Calu3 (cell line): ENCODE measurements around the gene SPDYE4. TPM values are rescaled to one million over a fixed set of nuclear protein-coding genes. Genes with fewer than 3 reads are reported as not detected.

Experiments used
- BruUV-seq: library from RNA; stranded (reverse); fragments of 400-500 nt; replicated peaks from 2 replicates; lab custom pipeline; 2021; lab: Mats Ljungman, UMichigan
- CTCF ChIA-PET: fragments of 300-600 bp; sonication (Branson Sonifier 250); formaldehyde crosslinking; loops from one replicate; lab custom pipeline; 2022; ENCODE audit warnings: antibody characterized with exemption; lab: Charles Lee
- DNase-seq: peaks from one replicate; pipeline ENCODE4 v3.0.0; 2022
- H3K27ac Mint-ChIP-seq: one replicate; pipeline ENCODE4 v1.8.0; 2022; ENCODE audit warnings: mixed read lengths; ENCODE audit not compliant: unreplicated experiment
- H3K27me3 Mint-ChIP-seq: one replicate; pipeline ENCODE4 v1.8.0; 2022; ENCODE audit warnings: mixed read lengths; ENCODE audit not compliant: unreplicated experiment
- H3K36me3 Mint-ChIP-seq: one replicate; pipeline ENCODE4 v1.8.0; 2022; ENCODE audit warnings: mild to moderate bottlenecking, moderate library complexity, mixed read lengths; ENCODE audit not compliant: insufficient read depth, unreplicated experiment
- H3K4me1 Mint-ChIP-seq: one replicate; pipeline ENCODE4 v1.8.0; 2022; ENCODE audit warnings: mild to moderate bottlenecking, low read depth, mixed read lengths; ENCODE audit not compliant: unreplicated experiment
- H3K4me3 Mint-ChIP-seq: one replicate; pipeline ENCODE4 v1.8.0; 2022; ENCODE audit warnings: mild to moderate bottlenecking, low read depth, moderate library complexity, mixed read lengths; ENCODE audit not compliant: unreplicated experiment
- H3K9me3 Mint-ChIP-seq: one replicate; pipeline ENCODE4 v1.8.0; 2022; ENCODE audit warnings: low read depth, mixed read lengths; ENCODE audit not compliant: unreplicated experiment
- CTCF ChIP-seq: fragments of 200-600 bp; IDR thresholded peaks from one replicate; pipeline ENCODE4 v1.8.0; 2022; ENCODE audit warnings: antibody characterized with exemption; ENCODE audit not compliant: unreplicated experiment
- intact Hi-C: fragments of 100-400 bp; cut with micrococcal nuclease; formaldehyde crosslinking; loops from one replicate; pipeline ENCODE4 v1.10.0; 2022; ENCODE audit not compliant: unreplicated experiment
- total RNA-seq: library from RNA; stranded (reverse); gene quantifications from 2 replicates; pipeline ENCODE4 v1.2.3, GENCODE V29; 2022

Gene SPDYE4
- total RNA-seq, 1 experiment from 2014 or later: not detected

GRCh38 chr17:8740486-8740885 is 17.9 kb downstream of the SPDYE4 start:
- intact Hi-C loops: no loop called here
- no TSS peak for BruUV-seq

DNA sequence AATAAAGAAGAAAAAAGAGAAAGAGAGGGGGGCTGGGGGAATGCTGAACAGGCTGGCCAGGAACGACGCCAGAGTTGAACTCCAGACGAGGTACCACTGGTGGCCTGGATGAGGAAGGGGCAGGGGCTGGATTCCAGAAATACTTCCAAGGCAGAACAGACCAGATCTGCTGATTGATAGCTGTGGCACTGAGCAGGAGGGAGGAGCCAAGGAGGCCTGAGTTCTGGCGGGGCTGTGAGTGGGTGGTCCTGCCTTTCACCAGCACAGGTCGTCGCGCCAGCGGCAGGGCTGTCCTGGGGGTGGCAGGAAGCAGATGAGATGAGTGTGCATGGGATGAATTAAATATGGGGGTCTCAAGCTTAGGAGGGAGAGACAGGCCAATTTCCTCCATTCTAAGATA is 19.2 kb downstream of the SPDYE4 start:
- no peak for DNase-seq
- Mint-ChIP-seq H3K9me3 (no peaks in the 10 kb centered on the region), H3K4me3 (no peak overlapping the region), H3K36me3 (no peaks in the 10 kb centered on the region), H3K27me3 (peaks cover 49% of the 10 kb centered on the region), H3K4me1 (no peaks in the 10 kb centered on the region), H3K27ac (no peak overlapping the region)
- intact Hi-C loops: no loop called here
- no peak for TF ChIP-seq CTCF
- BruUV-seq: no TSS peak
- CTCF ChIA-PET: no interaction called here

More at GRCh38 chr17:8740486-8740885, 17.9 kb downstream of the SPDYE4 start:
- no peak overlapping the region for H3K4me3 Mint-ChIP-seq
- H3K27me3 Mint-ChIP-seq: peaks cover 47% of the 10 kb centered on the region
- H3K27ac Mint-ChIP-seq: no peak overlapping the region
- no peak for DNase-seq
- H3K36me3 Mint-ChIP-seq: no peaks in the 10 kb centered on the region
- no peaks in the 10 kb centered on the region for H3K9me3 Mint-ChIP-seq
- no peak for TF ChIP-seq CTCF
- H3K4me1 Mint-ChIP-seq: no peaks in the 10 kb centered on the region
- CTCF ChIA-PET: interaction anchor here (0.7 kb wide), 1 partner anchor 321 kb away, joined by 3 read pairs; no protein-coding TSS in a partner anchor

GRCh38 chr17:8736796-8737195 is 21.6 kb downstream of the SPDYE4 start:
- intact Hi-C loops: no loop called here
- no peak overlapping the region for H3K4me3 Mint-ChIP-seq
- H3K27ac Mint-ChIP-seq: no peak overlapping the region
- BruUV-seq: no TSS peak
- CTCF ChIA-PET: no interaction called here
- DNase-seq: no peak
- H3K27me3 Mint-ChIP-seq: peaks cover 40% of the 10 kb centered on the region
- no peaks in the 10 kb centered on the region for H3K9me3 Mint-ChIP-seq
- H3K36me3 Mint-ChIP-seq: no peaks in the 10 kb centered on the region
- TF ChIP-seq CTCF: no peak
- H3K4me1 Mint-ChIP-seq: no peaks in the 10 kb centered on the region

GRCh38 chr17:8736362-8736761 is 22.0 kb downstream of the SPDYE4 start:
- Mint-ChIP-seq H3K27ac (no peak overlapping the region), H3K9me3 (no peaks in the 10 kb centered on the region), H3K27me3 (peaks cover 40% of the 10 kb centered on the region), H3K36me3 (no peaks in the 10 kb centered on the region), H3K4me3 (no peak overlapping the region), H3K4me1 (no peaks in the 10 kb centered on the region)
- intact Hi-C loops: no loop called here
- DNase-seq: no peak
- no TSS peak for BruUV-seq
- CTCF ChIA-PET: no interaction called here
- TF ChIP-seq CTCF: no peak
